GM18907 (cell line): ENCODE measurements around the gene PLXNA2.
A peak's percentile ranks its signal among the peaks of the same experiment; 100 is the strongest.

Experiments used
- ATAC-seq: cut with Tn5 transposase; IDR thresholded peaks from one replicate; pipeline ENCODE4 v1.9.1; 2021; ENCODE audit warnings: mild to moderate bottlenecking, moderate library complexity; ENCODE audit not compliant: unreplicated experiment

Gene PLXNA2

DNA sequence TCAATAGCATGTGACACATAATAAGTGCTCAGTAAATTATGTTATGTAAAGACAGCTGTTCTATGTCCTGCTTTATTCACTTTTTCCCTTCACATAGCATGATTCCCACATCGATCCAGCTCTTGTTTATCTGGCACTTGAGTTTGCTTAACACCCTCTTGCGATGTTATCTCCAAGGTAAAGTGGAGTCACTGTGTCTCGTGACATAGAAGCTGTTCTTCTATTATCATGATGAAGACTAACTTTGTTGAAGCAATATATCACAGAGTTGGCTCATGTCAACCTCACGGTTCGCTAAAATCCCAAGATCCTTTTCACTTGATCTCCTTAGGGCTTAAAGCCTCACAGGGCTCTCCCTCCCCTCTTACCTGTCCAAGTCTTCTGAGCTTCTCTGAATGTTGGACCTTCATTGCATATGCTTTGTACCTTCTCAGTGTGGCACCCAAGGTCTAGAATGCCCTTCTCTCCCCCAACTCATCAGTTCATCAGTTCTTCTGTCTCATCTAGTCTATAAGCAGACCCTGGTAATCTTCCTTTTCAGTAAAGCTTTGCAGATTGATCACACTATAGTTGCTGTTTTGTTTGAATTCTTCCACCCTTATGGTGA lies 38.0 kb downstream of the PLXNA2 start:
- ATAC-seq = no peak

DNA sequence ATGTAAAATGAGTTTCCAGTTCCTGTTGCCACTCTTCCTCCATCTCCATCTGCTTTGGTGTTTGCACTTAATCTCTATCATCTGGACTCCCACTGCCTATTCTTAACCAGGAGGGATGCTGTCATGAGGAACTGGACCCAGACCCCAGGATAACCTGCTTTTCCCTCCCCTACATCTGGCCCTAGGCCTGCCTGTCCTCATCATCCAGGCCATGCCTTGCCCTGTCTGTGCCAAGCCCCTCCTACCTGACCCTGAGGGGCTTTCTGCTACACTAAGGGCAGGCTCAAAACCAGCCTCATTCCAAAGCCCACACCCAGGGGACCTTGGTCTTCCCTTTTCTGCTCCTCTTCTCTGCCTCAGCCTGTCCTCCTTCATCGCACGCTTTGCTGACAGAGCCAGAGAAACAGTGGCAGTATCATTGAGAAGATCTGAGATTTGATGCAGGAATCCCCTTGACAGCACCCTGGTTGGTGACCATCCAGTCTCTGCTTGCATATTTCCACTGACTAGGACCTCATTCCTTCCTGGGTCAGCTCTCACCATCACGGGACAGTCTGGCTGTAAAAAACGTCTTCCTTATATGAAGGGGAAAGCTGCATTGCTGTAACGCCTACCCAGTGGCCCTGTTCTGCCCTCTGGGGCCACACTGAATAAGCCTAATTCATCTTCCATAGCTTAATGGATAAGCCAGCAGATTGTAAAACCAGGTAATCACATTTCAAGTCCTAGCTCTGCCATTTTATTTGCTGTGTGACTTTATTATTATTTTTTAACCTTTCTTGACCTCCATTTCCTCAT lies 38.8 kb downstream of the PLXNA2 start:
- ATAC-seq = no peak

DNA sequence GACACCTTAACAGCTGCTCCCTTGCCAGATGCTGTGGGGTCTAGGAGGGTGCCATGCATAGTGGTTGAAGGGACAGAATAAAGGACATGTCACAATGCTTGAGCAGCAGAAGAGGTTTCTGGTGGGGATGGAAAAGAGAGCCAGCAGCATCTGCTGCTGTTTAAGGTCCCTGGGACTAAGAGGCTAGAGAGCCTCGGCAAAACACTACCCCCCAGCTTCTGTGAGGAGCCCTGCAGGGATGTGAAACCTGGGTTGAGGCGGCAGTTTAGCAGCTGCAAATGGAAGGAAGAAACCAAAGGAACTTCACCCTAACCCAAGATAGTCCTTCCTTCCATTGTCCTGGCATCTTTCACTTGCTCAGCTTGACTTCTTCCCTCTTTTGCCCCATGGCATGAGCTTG lies 39.4 kb downstream of the PLXNA2 start:
- no peak for ATAC-seq

DNA sequence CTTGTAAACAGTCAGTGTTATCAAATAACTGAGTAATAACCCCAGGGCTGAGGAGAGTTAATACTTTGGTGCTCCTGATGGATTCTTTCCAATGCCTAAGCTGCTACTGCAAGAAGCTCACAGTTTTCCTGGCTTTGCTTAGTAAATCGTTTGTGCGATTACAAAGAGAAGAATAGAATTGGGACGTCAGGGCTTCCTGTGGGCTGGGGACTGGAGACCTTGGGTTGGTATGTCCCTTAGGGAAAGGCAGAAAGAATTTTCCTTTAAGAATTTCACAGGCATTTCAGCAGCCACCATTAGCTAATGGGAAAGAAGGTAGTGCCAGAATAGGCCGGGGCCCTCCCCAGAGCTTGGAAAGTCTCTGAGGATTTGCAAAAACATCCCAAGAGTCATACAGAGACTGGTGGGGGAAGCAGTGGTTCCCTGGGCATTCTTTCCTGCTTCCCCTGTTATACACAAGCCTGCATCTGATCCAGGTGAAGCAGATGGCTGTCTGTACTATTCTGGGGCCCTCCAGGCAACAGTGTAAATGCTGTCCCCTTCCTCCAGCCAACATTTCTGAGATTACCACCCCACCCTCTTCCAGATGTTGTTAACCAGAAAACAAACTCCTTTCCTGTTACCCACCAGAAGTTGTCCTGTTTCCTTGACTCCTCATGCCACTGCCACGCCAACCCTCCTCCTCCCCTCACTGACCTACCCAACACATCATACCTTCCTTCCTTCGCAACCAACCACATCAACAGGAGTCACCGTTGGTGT lies 40.2 kb downstream of the PLXNA2 start:
- no peak for ATAC-seq

DNA sequence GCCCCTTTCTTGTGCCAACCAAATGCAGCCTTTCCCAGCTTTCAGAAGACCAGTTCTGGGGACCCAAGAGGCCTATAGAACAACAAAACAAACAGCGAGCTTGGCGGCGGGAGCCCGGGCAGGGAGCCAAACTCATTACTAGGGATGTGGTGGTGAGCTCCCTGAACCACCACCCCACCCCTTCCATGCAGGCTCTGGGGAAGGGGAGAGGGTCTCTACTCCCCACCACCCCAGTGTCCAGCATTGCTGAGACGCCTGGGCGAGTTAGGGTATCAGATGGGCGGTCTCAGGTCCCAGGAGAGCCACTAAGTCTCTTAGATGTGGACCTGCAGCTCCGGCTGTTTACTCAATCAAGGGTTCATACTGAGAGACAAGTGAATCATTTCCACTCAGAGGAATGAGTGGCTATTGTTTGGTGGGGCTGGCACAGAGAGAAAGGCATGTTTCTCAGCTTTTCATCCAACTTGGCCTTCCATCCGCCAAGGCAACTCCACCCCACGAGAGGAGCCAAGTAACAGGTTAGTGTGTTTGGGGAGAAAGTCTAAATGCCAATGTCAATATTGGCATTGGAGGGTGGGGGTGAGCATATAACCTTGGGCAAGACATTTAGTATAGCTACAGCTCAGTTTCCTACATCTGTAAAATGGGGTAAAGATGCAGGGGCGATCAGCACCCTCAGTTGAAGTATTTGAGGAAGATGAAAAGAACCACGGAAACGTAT lies 40.9 kb downstream of the PLXNA2 start:
- ATAC-seq = no peak

DNA sequence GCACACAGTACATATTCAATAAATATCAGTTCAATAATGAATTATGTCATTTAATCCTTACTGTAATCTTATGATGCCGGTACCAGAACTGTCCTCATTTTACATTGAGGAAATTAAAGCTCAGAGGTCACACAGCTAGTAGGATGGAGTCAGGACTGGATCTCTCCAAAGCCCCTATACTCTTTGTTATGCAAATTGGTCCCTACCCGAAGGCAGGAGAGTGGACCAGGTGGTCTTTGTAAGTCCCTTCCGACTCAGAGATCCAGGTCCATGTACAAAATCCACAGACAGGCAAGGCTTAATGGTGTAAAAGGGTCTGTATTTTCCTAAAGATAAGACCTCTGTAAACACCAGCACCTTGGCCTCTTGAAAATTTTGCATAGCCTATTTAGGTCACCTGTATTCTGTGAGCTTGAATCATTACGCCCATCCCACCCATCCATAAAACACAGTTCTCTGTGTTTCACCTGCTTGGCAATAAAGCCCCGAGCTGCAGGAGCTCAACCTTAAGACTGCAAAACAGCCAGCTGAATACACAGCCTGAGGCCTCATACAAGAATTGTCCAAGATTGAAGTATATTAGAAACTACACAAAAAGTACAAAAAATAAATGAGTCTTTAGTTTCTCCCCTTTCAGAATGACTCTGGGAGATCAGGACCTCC lies 41.7 kb downstream of the PLXNA2 start:
- ATAC-seq = no peak

DNA sequence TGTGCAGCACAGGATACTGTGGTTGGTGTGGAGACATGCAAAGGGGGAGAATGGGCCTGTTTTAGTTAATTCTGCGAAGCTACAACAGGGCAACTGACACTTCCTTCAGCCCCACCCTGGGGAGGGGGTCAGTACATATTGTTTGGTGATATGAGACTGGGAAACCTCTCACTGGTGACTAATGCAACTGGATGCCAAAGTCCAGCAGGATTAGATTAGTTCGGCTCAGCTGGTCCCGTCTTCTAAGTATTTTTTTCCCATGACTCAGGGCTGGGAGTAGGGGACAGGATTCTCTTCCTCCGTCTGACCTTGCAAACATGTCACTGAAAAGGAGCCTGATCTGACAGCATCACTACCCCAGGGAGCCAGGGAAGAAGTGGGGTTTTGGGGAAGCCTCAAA lies 43.0 kb downstream of the PLXNA2 start:
- no peak for ATAC-seq

DNA sequence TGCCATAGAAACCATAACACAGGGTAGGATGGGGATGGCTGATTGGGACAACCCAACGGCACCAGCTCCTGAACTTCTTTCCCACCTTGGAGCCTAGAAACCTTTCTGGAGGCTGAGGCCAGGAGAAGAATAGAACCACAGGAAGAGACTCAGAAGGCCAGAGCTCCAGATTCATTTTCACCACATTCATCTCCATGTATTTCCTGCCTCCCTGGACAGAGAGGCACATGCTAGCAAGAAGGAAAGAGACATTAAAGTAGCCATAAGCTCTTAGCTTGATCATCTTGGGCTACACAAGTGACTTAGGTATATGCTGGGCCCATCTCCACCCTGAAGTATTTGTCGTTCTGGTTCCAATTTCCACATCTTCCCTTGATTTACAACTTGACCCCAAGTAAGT lies 44.1 kb downstream of the PLXNA2 start:
- ATAC-seq = no peak

DNA sequence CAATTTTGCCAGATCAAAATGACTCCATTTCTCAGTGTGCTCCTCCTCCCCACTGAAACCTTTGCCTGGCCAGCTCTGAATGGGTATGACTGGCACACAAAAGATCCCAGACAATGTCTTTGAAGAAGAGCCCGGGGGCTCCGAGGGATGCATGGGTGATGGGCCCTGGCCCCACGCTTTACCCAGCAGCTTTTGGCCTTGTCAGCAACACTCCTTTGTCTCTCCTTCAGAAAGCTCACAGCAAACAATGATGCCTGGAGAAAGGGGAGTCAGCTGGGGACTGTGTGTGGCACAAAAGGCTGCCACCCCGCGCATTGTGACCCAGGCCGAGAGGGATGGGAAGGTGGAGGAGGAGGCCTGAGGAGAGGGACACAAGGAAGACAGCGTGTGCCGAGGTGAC lies 45.9 kb downstream of the PLXNA2 start:
- no peak for ATAC-seq

DNA sequence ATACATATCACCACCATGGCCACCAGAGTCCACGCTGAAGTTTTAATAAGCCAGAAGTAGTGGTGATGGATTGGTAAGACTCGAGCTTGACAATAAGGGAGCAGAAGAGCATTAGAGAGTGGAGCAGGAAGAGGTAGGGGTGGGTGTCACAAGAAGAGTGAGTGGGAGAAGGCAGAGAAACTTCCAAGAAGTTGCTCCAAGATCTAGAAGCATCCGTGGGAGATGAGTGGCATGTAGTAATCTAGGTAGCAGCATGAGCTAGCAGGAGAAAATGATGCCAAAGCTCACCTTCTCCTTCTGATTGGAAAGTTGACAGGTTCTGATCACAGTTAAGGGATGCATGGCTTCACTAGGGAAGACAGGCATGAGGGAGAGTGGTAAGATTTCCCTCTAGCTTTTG lies 49.2 kb downstream of the PLXNA2 start:
- no peak for ATAC-seq

DNA sequence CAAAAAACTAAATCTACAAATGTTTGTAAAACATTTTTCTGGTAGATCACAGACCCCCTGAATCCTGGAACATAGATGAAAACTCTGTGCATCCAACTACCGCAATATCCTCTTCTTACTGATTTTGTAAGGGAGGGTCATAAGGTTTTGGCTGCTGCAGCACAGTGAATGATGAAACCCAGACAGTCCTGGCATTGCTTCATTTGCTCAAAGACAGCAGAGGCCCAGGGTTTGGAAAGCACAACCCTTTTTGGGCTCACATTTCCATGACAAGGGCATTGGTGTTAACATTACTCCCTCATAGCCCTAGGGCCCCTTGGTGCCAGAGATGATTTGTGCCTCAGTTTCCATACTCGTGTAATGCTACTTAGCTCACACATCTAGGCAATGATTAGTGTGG lies 51.2 kb downstream of the PLXNA2 start:
- no peak for ATAC-seq

DNA sequence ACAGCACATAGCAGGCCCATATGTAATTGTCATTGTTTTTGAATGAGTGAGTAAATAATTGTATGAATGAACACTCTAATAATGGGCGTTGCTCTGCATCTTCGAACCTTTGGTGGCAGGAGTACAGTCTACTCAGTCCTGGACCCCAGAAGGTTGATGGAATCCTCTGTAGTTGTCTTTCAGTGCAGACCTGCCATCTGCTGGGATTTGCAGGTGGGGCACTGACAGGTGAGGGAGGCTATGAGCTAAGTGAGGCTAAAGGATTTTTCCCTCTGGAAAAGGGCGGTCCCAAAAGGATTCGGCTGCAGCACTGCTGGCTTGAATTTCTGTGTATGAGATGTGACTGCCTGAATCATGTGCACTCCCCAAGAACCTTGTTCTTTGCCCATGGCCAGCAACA lies 53.4 kb downstream of the PLXNA2 start:
- ATAC-seq = no peak

DNA sequence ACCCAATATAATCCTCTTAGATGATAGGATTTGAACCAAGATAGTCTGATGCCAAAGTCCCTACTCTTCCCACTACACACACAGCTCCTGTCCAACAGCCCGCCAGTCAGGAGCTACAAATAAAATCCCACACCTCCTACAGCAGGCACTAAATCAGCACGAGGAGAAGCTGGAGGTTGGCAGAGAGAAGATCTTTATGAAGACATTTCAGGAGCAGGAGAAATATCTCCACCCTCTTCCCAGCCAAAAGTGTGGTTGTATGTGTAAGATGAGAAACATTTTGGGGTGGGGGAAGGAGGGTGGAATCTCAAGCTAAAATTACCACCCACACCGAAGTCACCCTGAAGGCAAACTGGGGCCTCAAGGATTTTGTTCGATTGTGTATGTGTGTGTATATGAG lies 54.5 kb downstream of the PLXNA2 start:
- ATAC-seq = no peak

DNA sequence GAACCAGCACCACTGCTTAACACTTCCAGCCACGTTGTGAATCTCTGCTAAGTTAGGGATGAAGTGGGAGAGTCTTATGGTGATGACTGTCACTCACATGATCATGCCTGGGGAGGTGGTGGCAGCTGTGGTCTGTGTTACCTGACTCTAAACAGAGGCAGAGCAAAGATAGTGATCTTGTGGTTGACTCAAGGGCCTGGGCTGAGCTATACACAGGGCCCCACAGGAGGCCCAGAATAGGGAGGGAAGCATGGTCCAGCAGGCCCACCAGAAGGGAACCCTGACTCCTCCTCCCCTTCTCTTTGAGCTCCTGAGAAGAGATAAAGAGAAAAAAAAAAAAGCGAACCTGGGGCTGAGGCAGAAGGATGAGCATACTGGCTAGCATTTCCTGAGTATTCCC lies 55.0 kb downstream of the PLXNA2 start:
- peak; percentile 52 for ATAC-seq

DNA sequence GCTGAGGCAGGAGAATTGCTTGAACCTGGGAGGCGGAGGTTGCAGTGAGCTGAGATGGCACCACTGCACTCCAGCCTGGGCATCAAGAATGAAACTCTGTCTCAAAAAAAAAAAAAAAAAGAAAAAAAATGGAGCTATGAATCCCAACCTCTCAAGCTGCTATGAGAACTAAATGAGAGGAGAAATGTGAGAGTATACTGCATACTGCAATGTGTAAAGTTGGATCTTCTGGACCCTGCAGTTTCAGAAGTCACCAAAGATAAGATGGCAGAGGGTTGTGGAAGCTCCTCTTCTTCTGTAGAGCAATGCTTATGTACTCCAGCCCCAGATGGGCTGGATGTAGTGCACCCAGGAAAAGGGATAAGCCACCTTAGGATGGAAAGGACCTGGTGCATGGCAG lies 55.6 kb downstream of the PLXNA2 start:
- ATAC-seq = no peak

DNA sequence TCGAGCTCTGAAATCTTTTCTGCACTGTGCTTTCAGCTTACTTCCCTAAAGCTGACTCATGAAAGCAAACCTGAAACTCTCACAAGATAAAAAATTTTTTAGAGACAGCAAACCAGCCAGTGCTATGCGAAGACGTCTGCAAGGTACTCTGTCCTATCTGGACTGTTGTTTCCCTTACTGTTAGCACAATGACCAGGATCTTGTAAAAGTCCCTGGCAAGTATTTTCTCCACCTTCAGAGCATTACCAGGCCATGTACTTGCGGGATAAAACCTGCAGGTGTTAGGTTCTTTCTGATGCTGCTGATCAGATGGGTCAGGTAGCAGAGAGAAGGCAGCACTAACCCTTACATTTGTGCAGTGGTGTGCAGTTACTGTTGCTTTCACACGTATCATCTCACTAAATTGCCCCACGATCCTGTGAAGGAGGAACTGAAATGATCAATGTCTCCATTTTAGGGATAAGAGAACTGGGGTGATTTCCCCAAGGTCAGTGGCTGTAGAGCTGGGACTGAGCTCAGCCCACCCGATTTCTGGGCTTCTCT lies 56.6 kb downstream of the PLXNA2 start:
- peak; percentile 65 for ATAC-seq

DNA sequence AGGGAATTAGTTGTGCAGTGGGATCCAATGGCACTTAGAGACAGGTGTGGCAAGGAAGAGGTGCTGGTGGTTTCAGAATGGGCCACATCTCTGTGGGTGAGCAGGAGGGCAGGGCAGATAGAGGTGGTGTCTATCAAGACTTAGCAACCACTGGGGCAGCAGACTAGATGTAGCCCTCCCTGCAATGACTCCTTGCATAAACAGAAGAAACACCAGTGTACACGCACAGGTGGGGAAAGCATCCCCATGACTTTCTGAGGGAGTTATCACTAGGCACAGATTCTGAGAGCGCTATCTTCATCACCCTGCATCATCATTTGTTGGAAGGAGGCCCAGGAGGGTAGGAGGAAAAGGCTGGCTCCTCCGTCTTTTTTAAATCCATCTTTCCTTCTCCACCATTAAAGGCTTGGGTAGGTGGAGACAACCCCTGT lies 58.4 kb downstream of the PLXNA2 start:
- ATAC-seq = no peak

DNA sequence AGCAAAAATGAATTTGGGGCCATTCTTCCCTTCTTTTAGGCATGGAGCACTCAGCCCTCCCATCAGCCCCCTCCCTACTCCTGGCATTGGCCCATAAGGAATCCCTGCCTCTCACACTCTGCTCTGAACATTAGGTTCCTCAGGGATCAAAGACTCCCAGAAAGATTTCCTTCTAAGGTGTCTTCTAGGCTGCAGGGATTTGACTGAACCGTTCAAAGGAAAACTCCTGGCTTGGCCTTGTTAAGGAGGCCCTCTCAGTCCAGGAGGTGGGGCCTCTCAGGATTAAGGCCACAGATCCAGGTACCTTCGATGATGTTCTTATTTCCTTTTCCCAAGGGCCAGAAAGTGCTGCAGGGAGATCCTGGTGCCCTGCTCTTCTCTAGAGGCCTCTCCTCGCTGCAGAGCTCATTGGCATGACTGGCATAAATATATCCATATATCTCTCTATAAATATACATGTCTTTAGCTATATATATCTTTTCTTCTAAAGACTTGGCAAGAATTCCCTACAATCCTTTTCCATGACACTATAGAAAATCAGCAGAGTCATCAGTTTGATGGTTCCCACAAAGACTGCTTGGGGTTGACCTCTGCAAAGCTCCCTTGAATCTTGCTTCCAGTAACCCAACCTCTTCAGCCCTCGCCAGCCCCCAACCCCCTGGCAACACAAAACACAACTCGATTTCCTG lies 59.1 kb downstream of the PLXNA2 start:
- no peak for ATAC-seq

DNA sequence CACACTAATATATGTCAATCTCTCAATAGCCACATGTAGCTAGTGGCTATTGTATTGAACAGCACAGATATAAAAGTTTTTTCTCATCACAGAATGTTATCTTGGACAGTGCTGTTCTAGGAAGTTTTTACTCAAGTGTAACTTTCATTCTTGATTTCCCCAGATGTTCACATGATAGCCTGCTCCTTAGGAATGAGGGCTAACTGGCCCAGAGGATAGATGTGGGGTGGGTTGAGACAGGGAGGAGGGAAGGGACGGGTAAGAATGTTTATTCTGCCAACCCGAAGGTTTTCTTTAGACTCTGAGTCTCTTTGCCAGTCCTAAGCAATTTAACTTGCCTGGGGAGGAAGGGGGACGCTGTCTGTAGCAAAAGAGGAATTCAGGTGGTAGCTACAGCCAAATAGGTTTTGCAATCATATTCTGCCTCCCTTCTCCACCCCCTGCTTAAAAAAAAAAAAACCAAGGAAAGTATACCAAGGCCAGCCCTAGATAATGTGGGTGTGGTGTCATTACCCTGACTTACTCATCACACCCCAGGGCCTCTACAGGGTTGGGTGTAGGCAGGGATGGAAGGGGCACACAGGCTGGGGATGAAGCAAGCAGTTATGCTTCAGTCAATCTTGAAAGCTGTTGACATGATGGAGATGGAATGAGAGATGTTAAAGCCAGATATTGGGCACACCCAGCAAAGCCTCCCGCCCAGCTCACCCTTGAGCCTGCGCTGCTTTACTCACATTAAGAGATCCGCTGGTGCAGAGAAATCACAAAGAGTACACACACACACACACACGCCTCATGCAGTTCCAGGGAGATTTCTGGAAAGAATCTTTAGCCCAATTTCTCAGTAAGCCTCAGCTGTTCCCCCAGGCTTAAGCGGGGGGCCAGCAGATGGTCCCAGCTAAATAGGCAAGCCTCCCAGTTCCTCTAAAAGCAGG lies 59.9 kb downstream of the PLXNA2 start:
- no peak for ATAC-seq
